ENCODE measurements around the gene TAGLN.

- TF ChIP-seq POLR2A (IDR thresholded peaks at IDR 0.05; ENCODE audit: low read depth, low read length) = no peak
- no peak for TF ChIP-seq POLR2AphosphoS5 (IDR thresholded peaks at IDR 0.05; ENCODE audit: low read depth, low read length)
Measured at GRCh38 chr11:117220999-117221774, 22.0 kb downstream of the TAGLN start.
